DOHH2 (cell line): ENCODE results near the gene PTPRN2.

ENCODE experiments used
- EZH2phosphoT487 ChIP-seq: fragments of 200-600 bp; sonication (generic); IDR thresholded peaks from 2 replicates; pipeline ENCODE4 v1.6.1; 2017; ENCODE audit warnings: borderline replicate concordance, mild to moderate bottlenecking, antibody characterized with exemption, low read length, moderate library complexity, mixed read lengths
- TF ChIP-seq, protein P1 (sequence below): fragments of 200-600 bp; sonication (generic); IDR thresholded peaks from one replicate; pipeline ENCODE4 v1.5.1; 2014; ENCODE audit warnings: antibody characterized with exemption, mild to moderate bottlenecking, low read depth, low read length; ENCODE audit not compliant: poor library complexity, severe bottlenecking

DNA sequence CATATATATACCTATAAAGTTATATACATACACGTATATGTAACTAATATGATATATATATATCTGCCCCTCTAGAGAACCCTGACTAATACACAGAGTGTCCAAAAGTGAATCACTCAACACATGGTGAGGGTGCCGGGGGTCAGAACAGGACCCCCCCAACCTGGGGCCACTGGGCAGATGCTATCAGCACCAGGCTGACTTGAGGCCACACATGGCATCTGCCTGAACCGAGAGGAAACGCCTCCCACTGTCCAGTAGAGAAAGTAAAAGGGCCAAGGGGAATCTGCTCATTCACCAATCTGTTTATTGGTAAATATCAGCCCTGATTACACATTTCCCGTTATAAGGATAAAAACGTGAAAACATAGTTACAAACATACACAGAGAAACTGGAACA is 218.3 kb downstream of the PTPRN2 start:
- TF ChIP-seq, protein P1, sequence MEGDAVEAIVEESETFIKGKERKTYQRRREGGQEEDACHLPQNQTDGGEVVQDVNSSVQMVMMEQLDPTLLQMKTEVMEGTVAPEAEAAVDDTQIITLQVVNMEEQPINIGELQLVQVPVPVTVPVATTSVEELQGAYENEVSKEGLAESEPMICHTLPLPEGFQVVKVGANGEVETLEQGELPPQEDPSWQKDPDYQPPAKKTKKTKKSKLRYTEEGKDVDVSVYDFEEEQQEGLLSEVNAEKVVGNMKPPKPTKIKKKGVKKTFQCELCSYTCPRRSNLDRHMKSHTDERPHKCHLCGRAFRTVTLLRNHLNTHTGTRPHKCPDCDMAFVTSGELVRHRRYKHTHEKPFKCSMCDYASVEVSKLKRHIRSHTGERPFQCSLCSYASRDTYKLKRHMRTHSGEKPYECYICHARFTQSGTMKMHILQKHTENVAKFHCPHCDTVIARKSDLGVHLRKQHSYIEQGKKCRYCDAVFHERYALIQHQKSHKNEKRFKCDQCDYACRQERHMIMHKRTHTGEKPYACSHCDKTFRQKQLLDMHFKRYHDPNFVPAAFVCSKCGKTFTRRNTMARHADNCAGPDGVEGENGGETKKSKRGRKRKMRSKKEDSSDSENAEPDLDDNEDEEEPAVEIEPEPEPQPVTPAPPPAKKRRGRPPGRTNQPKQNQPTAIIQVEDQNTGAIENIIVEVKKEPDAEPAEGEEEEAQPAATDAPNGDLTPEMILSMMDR, result no peak
- TF ChIP-seq EZH2phosphoT487, result no peak
